ENCODE results near the gene ST14.
"Not testable (repeated sequence)": the region's sequence is repeated elsewhere in the genome, so short reads cannot be mapped to it uniquely, and the experiment has no call there.

ST14 gene

GRCh38 chr11:130166457-130166784 lies 6.8 kb downstream of the ST14 start:
- no peak for FAIRE-seq
- DNase-seq (ENCODE audit: insufficient read length), result no peak
- TF ChIP-seq POLR2AphosphoS5 (IDR thresholded peaks at IDR 0.05; ENCODE audit: low read depth, low read length), result no peak
- no peak for TF ChIP-seq POLR2A (IDR thresholded peaks at IDR 0.05; ENCODE audit: low read depth, low read length)
- no peak for TF ChIP-seq TAF1 (IDR thresholded peaks at IDR 0.05; ENCODE audit: borderline replicate concordance, low read depth, low read length)

DNA sequence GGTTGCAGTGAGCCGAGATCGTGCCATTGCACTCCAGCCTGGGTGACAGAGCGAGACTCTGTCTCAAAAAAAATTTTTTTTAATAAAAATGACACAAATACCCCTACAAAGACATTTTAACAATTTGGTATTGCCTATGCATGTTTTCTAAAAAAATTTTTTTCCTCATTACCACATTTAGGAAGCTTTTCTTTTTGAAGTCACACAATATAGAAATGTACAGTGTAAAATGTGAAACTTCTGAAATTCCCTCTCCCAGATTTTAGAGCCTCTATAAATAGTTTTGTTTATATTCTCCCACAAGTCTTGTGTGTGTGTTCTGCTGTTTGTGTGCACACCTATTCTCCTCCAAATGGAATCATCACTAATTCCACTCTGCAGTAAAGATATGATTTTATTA lies 7.6 kb downstream of the ST14 start:
- DNase-seq (ENCODE audit: insufficient read length) (no peak), FAIRE-seq (no peak)
- TF ChIP-seq POLR2AphosphoS5 (IDR thresholded peaks at IDR 0.05; ENCODE audit: low read depth, low read length) (no peak), TAF1 (IDR thresholded peaks at IDR 0.05; ENCODE audit: borderline replicate concordance, low read depth, low read length) (no peak), POLR2A (IDR thresholded peaks at IDR 0.05; ENCODE audit: low read depth, low read length) (no peak)

DNA sequence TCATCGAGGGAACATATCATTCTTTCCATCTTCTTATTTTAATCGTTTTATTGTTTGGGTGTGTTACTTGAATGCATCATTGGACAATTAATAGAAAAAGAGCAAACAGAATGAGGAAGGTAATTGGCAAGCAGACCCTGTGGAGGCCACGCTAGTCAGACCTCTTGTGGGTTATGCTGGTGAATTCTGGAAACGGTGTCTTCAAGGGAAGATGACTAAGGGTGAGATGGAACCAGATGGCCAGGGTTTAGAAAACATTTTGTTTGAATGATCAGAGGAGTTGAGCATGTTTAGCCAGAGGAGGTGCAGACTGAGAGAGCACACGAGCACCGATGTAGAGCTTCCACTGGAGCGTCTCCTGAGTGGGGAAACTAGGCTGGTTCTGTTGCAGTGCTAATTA lies 8.5 kb downstream of the ST14 start:
- FAIRE-seq, result no peak
- no peak for TF ChIP-seq TAF1 (IDR thresholded peaks at IDR 0.05; ENCODE audit: borderline replicate concordance, low read depth, low read length)
- DNase-seq (ENCODE audit: insufficient read length), result no peak

- DNase-seq (ENCODE audit: insufficient read length), result no peak
- no peak for FAIRE-seq
- TF ChIP-seq POLR2A (IDR thresholded peaks at IDR 0.05; ENCODE audit: low read depth, low read length) (no peak), TAF1 (IDR thresholded peaks at IDR 0.05; ENCODE audit: borderline replicate concordance, low read depth, low read length) (no peak), POLR2AphosphoS5 (IDR thresholded peaks at IDR 0.05; ENCODE audit: low read depth, low read length) (no peak)
Observed at GRCh38 chr11:130170345-130170744, 10.8 kb downstream of the ST14 start.

- FAIRE-seq, result no peak
- no peak for DNase-seq (ENCODE audit: insufficient read length)
- TF ChIP-seq POLR2AphosphoS5 (IDR thresholded peaks at IDR 0.05; ENCODE audit: low read depth, low read length) (no peak), TAF1 (IDR thresholded peaks at IDR 0.05; ENCODE audit: borderline replicate concordance, low read depth, low read length) (no peak), POLR2A (IDR thresholded peaks at IDR 0.05; ENCODE audit: low read depth, low read length) (no peak)
Observed at GRCh38 chr11:130171534-130171933, 12.0 kb downstream of the ST14 start.

DNA sequence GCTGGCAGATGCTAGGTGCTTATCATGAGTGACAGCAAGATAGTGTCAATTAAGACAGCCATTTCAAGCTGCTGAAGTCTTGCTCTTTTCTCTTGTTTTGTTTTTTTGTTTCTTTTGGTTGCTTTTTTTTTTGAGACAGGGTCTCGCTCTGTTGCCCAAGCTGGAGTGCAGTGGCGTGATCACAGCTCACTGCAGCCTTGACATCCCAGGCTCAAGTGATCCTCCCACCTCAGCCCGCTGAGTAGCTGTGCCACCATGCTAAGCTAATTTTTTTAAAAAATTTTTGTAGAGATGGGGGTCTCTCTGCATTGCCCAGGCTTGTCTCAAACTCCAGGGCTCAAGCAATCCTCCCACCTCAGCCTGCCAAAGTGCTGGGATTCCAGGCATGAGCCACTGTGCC lies 12.4 kb downstream of the ST14 start:
- not testable (repeated sequence) for DNase-seq (ENCODE audit: insufficient read length); FAIRE-seq

GRCh38 chr11:130174642-130175041 lies 15.1 kb downstream of the ST14 start:
- DNase-seq (ENCODE audit: insufficient read length) (no peak), FAIRE-seq (no peak)
- TF ChIP-seq POLR2AphosphoS5 (IDR thresholded peaks at IDR 0.05; ENCODE audit: low read depth, low read length), result no peak
- no peak for TF ChIP-seq TAF1 (IDR thresholded peaks at IDR 0.05; ENCODE audit: borderline replicate concordance, low read depth, low read length)
- no peak for TF ChIP-seq POLR2A (IDR thresholded peaks at IDR 0.05; ENCODE audit: low read depth, low read length)

GRCh38 chr11:130175898-130176297 lies 16.3 kb downstream of the ST14 start:
- no peak for TF ChIP-seq POLR2AphosphoS5 (IDR thresholded peaks at IDR 0.05; ENCODE audit: low read depth, low read length)
- TF ChIP-seq POLR2A (IDR thresholded peaks at IDR 0.05; ENCODE audit: low read depth, low read length), result no peak
- no peak for TF ChIP-seq TAF1 (IDR thresholded peaks at IDR 0.05; ENCODE audit: borderline replicate concordance, low read depth, low read length)
- FAIRE-seq, result no peak

GRCh38 chr11:130177782-130178181 lies 18.2 kb downstream of the ST14 start:
- DNase-seq (ENCODE audit: insufficient read length) (no peak), FAIRE-seq (no peak)
- TF ChIP-seq POLR2AphosphoS5 (IDR thresholded peaks at IDR 0.05; ENCODE audit: low read depth, low read length) (no peak), TAF1 (IDR thresholded peaks at IDR 0.05; ENCODE audit: borderline replicate concordance, low read depth, low read length) (no peak), POLR2A (IDR thresholded peaks at IDR 0.05; ENCODE audit: low read depth, low read length) (no peak)

More at GRCh38 chr11:130175898-130176297, 16.3 kb downstream of the ST14 start:
- DNase-seq (ENCODE audit: insufficient read length), result no peak

- TF ChIP-seq POLR2A (IDR thresholded peaks at IDR 0.05; ENCODE audit: low read depth, low read length) (no peak), TAF1 (IDR thresholded peaks at IDR 0.05; ENCODE audit: borderline replicate concordance, low read depth, low read length) (no peak), POLR2AphosphoS5 (IDR thresholded peaks at IDR 0.05; ENCODE audit: low read depth, low read length) (no peak)
- FAIRE-seq (no peak), DNase-seq (ENCODE audit: insufficient read length) (no peak)
Observed at GRCh38 chr11:130178441-130179339, 19.1 kb downstream of the ST14 start.

- no peak for DNase-seq (ENCODE audit: insufficient read length)
- FAIRE-seq, result no peak
- no peak for TF ChIP-seq POLR2A (IDR thresholded peaks at IDR 0.05; ENCODE audit: low read depth, low read length)
- TF ChIP-seq POLR2AphosphoS5 (IDR thresholded peaks at IDR 0.05; ENCODE audit: low read depth, low read length), result no peak
- no peak for TF ChIP-seq TAF1 (IDR thresholded peaks at IDR 0.05; ENCODE audit: borderline replicate concordance, low read depth, low read length)
Observed at GRCh38 chr11:130179396-130180306, 20.1 kb downstream of the ST14 start.

GRCh38 chr11:130180491-130180890 lies 20.9 kb downstream of the ST14 start:
- TF ChIP-seq TAF1 (IDR thresholded peaks at IDR 0.05; ENCODE audit: borderline replicate concordance, low read depth, low read length) (no peak), POLR2AphosphoS5 (IDR thresholded peaks at IDR 0.05; ENCODE audit: low read depth, low read length) (no peak), POLR2A (IDR thresholded peaks at IDR 0.05; ENCODE audit: low read depth, low read length) (no peak)
- no peak for DNase-seq (ENCODE audit: insufficient read length)

More at GRCh38 chr11:130180491-130180890, 20.9 kb downstream of the ST14 start:
- FAIRE-seq, result no peak
